ENCODE data around the gene MFAP5. TPM values are rescaled to one million over a fixed set of nuclear protein-coding genes. Genes with fewer than 3 reads are reported as not detected.

The MFAP5 gene
- total and polyA plus RNA-seq, 2 of the 4 experiments (the other 2 are of a cell fraction): 0.90 to 1.9 TPM

GRCh38 chr12:8697476-8698131 lies 35.0 kb upstream of the MFAP5 start, which contains the start of gene RIMKLB:
RIMKLB (plus strand) TSS chr12:8697991; CDS start chr12:8713867, 15,876 bp downstream.
- Histone ChIP-seq H3K4ac (ENCODE audit: low read depth, low read length) (peak within 1 kb of the TSS; percentile 77), H2AK9ac (replicated peaks; ENCODE audit: low read depth, low read length, poor library complexity) (peak within 1 kb of the TSS; percentile 38), H3K4me2 (ENCODE audit: low read depth, low read length) (peak within 1 kb of the TSS; percentile 99), H2AK5ac (ENCODE audit: low read depth, low read length) (peak within 1 kb of the TSS; percentile 26; the same call in 1 of the 2 replicates), H3K18ac (ENCODE audit: low read depth, low read length) (peak within 1 kb of the TSS; percentile 46; the same call in 1 of the 2 replicates), H3K9ac (ENCODE audit: low read depth, low read length) (peak within 1 kb of the TSS; percentile 94), H4K91ac (ENCODE audit: insufficient read depth, low read depth, low read length) (peak within 1 kb of the TSS; percentile 63; the same call in 1 of the 2 replicates), H3K14ac (replicated peaks; ENCODE audit: low read depth, low read length) (no peak within 1 kb of the TSS), H3K9me3 (ENCODE audit: control insufficient read depth, insufficient read depth, low read length) (no peaks in the 10 kb centered on the region), H3K36me3 (ENCODE audit: control insufficient read depth, insufficient read depth, low read length) (no peaks in the 10 kb centered on the region), H2BK20ac (ENCODE audit: low read depth, low read length) (no peak within 1 kb of the TSS), H2AFZ (replicated peaks; ENCODE audit: low read length, poor library complexity) (peak within 1 kb of the TSS; percentile 94), H3K4me3 (ENCODE audit: insufficient read depth, low read depth, low read length) (peak within 1 kb of the TSS; percentile 97), H3K56ac (ENCODE audit: extremely low read depth, insufficient read depth, low read length) (peak within 1 kb of the TSS; percentile 17; the same call in 1 of the 2 replicates), H2BK15ac (ENCODE audit: low read depth, low read length) (no peak within 1 kb of the TSS), H3K27ac (ENCODE audit: insufficient read depth, low read length) (peak within 1 kb of the TSS; percentile 77), H4K5ac (ENCODE audit: low read depth, low read length) (peak within 1 kb of the TSS; percentile 52; the same call in 1 of the 2 replicates), H3K27me3 (ENCODE audit: control insufficient read depth, insufficient read depth, low read length) (no peaks in the 10 kb centered on the region), H4K8ac (ENCODE audit: low read depth in 2 of 2, low read length in 2 of 2) (peak within 1 kb of the TSS in 1 of 2 experiments; percentile 51; a peak in 3 of 4 replicates), H3K23ac (ENCODE audit: low read depth, low read length) (0 out of 2 replicates have a peak within 1 kb of the TSS, but pooled peaks have one; percentile 45), H2BK5ac (ENCODE audit: low read depth, low read length, poor library complexity, severe bottlenecking) (peak within 1 kb of the TSS; percentile 48), H2BK120ac (ENCODE audit: low read depth, low read length) (0 out of 2 replicates have a peak within 1 kb of the TSS, but pooled peaks have one; percentile 49), H4K20me1 (ENCODE audit: insufficient read depth, low read length) (peaks cover 6% of the 10 kb centered on the region; the same call in 1 of the 2 replicates), H3K9me1 (ENCODE audit: insufficient read depth, low read length) (no peaks in the 10 kb centered on the region), H3K4me1 (ENCODE audit: control insufficient read depth, insufficient read depth, low read length) (no peaks in the 10 kb centered on the region), H3K79me1 (ENCODE audit: low read depth in 1 of 2, low read length in 2 of 2) (peaks cover 4 to 20% of the 10 kb centered on the region in 2 experiments; a peak in 1 of 4 replicates)
- CTCF ChIA-PET: no interaction called here
- peak; percentile 57 for DNase-seq
- WGBS, 2 experiments (ENCODE audit: extremely low coverage in 2 of 2, insufficient read length in 1 of 2): 0% methylated on average over 23 of the region's 88 CpGs; no CpG with 5 or more reads in 1 of the 2 experiments
- ATAC-seq (ENCODE audit: low read depth): peak; percentile 91
- dilution Hi-C loops (cut with HindIII; ENCODE audit: low sequenced_read_pairs, unreplicated experiment) (no loop called here), in situ Hi-C loops (cut with MboI; ENCODE audit: low sequenced_read_pairs) (no loop called here), intact Hi-C loops (cut with micrococcal nuclease) (loop anchor here (5.0 kb wide), 2 partner anchors 85 to 725 kb away; no protein-coding TSS in a partner anchor)
- POLR2A ChIA-PET (ENCODE audit: unreplicated experiment): no interaction called here
- no TSS peak for BruUV-seq (replicated peaks)
- peak; percentile 46 for TF ChIP-seq POLR2A (IDR thresholded peaks at IDR 0.05; ENCODE audit: low read depth, low read length)
- no peak for TF ChIP-seq USF2 (IDR thresholded peaks at IDR 0.05; ENCODE audit: low read depth, low read length)
- no peak for TF ChIP-seq NFE2L2 (IDR thresholded peaks at IDR 0.05; ENCODE audit: low read depth, low read length)
- no peak for TF ChIP-seq RAD21 (IDR thresholded peaks at IDR 0.05; ENCODE audit: low read length)
- TF ChIP-seq ELK1 (IDR thresholded peaks at IDR 0.05; ENCODE audit: borderline replicate concordance, low read depth, low read length): no peak
- TF ChIP-seq FOS (IDR thresholded peaks at IDR 0.05; ENCODE audit: low read depth, low read length): no peak
- TF ChIP-seq RCOR1 (IDR thresholded peaks at IDR 0.05; ENCODE audit: insufficient replicate concordance, low read length): no peak
- no peak for TF ChIP-seq MAFK (IDR thresholded peaks at IDR 0.05; ENCODE audit: low read depth, low read length)
- TF ChIP-seq BHLHE40 (IDR thresholded peaks at IDR 0.05; ENCODE audit: low read depth, low read length): no peak
- TF ChIP-seq MAZ (IDR thresholded peaks at IDR 0.05; ENCODE audit: borderline replicate concordance, low read depth, low read length): peak; percentile 78
- no peak for TF ChIP-seq CTCF (conservative IDR thresholded peaks at IDR 0.05; ENCODE audit: low read depth, low read length)
- TF ChIP-seq MXI1 (IDR thresholded peaks at IDR 0.05; ENCODE audit: borderline replicate concordance, low read depth, low read length): peak; percentile 30; the same call in 1 of the 2 replicates
- no peak for TF ChIP-seq CEBPB (IDR thresholded peaks at IDR 0.05; ENCODE audit: low read depth, low read length)
- TF ChIP-seq CHD1 (IDR thresholded peaks at IDR 0.05; ENCODE audit: low read depth, low read length): no peak
